Measurements from ENCODE around the gene USP5. TPM values are rescaled to one million over a fixed set of nuclear protein-coding genes. Genes with fewer than 3 reads are reported as not detected.
"Not testable (repeated sequence)": the region's sequence is repeated elsewhere in the genome, so short reads cannot be mapped to it uniquely, and the experiment has no call there.

Gene USP5
- total and polyA plus RNA-seq, 7 donors: 25.4 to 51.5 (median 41.1) TPM

DNA sequence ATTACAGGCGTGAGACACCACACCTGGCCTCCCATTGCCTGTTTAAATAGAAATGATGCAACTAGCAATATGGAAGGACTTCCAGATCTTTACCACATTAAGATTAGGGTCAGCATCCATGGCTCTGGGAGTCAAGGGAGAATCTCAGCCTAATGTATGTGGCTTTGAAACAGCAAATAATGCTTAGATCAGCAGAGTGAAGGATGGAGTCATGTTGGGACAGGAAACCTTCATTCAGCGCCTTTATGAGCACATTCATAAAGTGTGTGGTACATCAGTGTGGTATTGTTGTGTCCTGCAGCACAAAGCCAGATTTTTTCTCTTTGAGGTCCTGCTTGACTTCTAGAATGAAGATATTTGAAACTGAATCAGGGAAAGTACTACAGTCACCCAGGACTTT is 36.4 kb downstream of the USP5 start:
- DNase-seq: no peak
- Histone ChIP-seq H3K9me3 (no peaks in the 10 kb centered on the region), H3K4me1 (peaks cover 0 to 13% (median 6%) of the 10 kb centered on the region in 4 donors), H3K36me3 (peaks cover 0 to 16% (median 2%) of the 10 kb centered on the region in 4 donors), H3K27ac (no peak overlapping the region), H3K4me3 (no peak overlapping the region), H3K27me3 (no peaks in the 10 kb centered on the region)
- 89 to 92% methylated on average over 2 of the region's 2 CpGs for WGBS, 2 donors
- intact Hi-C loops (cut with DNase I): no loop called here
- TF ChIP-seq POLR2AphosphoS5 (IDR thresholded peaks at IDR 0.05): no peak
- no peak for TF ChIP-seq CTCF (IDR thresholded peaks at IDR 0.05)
- no peak for TF ChIP-seq EP300 (IDR thresholded peaks at IDR 0.05)
- no peak for TF ChIP-seq POLR2A (IDR thresholded peaks at IDR 0.05)

GRCh38 chr12:6888794-6889193 is 36.8 kb downstream of the USP5 start:
- peaks cover 0 to 13% (median 6%) of the 10 kb centered on the region in 4 donors for H3K4me1 ChIP-seq
- intact Hi-C loops (cut with DNase I); H3K9me3 ChIP-seq; H3K27ac ChIP-seq; DNase-seq; H3K4me3 ChIP-seq; H3K27me3 ChIP-seq: not testable (repeated sequence)
- peaks cover 0 to 13% (median 2%) of the 10 kb centered on the region in 4 donors for H3K36me3 ChIP-seq
- 63 to 83% methylated on average over 7 of the region's 7 CpGs for WGBS, 2 donors

DNA sequence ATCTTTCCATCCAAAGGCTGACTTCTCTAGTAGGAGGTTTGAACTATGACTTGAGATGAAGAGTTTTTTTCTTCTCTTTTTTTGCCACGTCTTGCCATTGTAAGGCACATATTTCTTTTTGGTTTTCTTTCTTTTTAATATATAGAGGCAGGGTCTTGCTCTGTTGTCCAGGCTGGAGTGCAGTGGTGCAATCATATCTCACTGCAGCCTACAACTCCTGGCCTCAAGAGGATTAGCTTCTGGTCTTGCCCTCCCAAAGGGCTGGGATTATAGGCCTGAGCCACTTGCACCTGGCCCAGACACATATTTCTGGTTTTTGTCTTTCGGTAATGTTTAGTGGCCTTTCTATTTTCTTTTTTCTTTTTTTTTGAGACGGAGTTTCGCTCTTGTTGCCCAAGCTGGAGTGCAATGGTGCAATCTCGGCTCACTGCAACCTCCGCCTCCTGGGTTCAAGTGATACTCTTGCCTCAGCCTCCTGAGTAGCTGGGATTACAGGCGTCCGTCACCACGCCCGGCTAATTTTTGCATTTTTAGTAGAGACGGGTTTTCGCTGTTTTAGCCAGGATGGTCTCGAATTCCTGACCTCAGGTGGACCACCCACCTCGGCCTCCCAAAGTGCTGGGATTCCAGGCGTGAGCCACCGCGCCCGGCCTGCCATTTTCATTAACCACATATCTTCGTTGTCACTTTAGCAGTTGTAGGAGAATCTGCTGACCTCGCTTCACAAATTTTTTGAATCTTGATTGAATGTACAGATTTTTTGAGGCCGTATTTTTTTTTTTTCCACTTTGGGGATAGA is 38.0 kb downstream of the USP5 start:
- H3K9me3 ChIP-seq; intact Hi-C loops (cut with DNase I); H3K36me3 ChIP-seq; DNase-seq; H3K4me3 ChIP-seq; H3K27me3 ChIP-seq: not testable (repeated sequence)
- Histone ChIP-seq H3K4me1 (peaks cover 0 to 13% (median 6%) of the 10 kb centered on the region in 4 donors), H3K27ac (peak overlapping the region; percentile 88 to 94 (median 90))
- 94 to 96% methylated on average over 21 of the region's 21 CpGs for WGBS, 2 donors

GRCh38 chr12:6890789-6891645 is 39.1 kb downstream of the USP5 start:
- peak; percentile 98 for DNase-seq

GRCh38 chr12:6891646-6892001 is 39.7 kb downstream of the USP5 start:
- no peaks in the 10 kb centered on the region for H3K9me3 ChIP-seq
- H3K36me3 ChIP-seq: no peaks in the 10 kb centered on the region
- no peaks in the 10 kb centered on the region for H3K27me3 ChIP-seq
- DNase-seq: no peak
- peak overlapping the region; percentile 88 to 94 (median 90) for H3K27ac ChIP-seq
- intact Hi-C loops (cut with DNase I): loop anchor here (1.0 kb wide), 2 partner anchors 18 to 22 kb away; partner anchors contain the start of gene SPSB2
- 78 to 86% methylated on average over 5 of the region's 5 CpGs for WGBS, 2 donors
- peak overlapping the region; percentile 42 to 55 (median 48) for H3K4me3 ChIP-seq
- TF ChIP-seq POLR2A (IDR thresholded peaks at IDR 0.05): no peak
- TF ChIP-seq CTCF (IDR thresholded peaks at IDR 0.05): no peak
- no peak for TF ChIP-seq POLR2AphosphoS5 (IDR thresholded peaks at IDR 0.05)
- no peak for TF ChIP-seq EP300 (IDR thresholded peaks at IDR 0.05)
- H3K4me1 ChIP-seq: peaks cover 0 to 13% (median 6%) of the 10 kb centered on the region in 4 donors

More at GRCh38 chr12:6890789-6891645, 39.1 kb downstream of the USP5 start:
- Histone ChIP-seq H3K4me3 (peak overlapping the region; percentile 42 to 55 (median 48)), H3K27me3 (no peaks in the 10 kb centered on the region), H3K27ac (peak overlapping the region; percentile 88 to 94 (median 90)), H3K36me3 (no peaks in the 10 kb centered on the region), H3K9me3 (no peaks in the 10 kb centered on the region), H3K4me1 (peaks cover 0 to 13% (median 6%) of the 10 kb centered on the region in 4 donors)
- TF ChIP-seq CTCF (IDR thresholded peaks at IDR 0.05) (peak; percentile 66 to 85 (median 74)), POLR2AphosphoS5 (IDR thresholded peaks at IDR 0.05) (peak; percentile 77 to 89 (median 82)), POLR2A (IDR thresholded peaks at IDR 0.05) (peak; percentile 55 to 76), EP300 (IDR thresholded peaks at IDR 0.05) (peak in 1 of 4 donors; percentile 58)
- intact Hi-C loops (cut with DNase I): loop anchor here (1.0 kb wide), 2 partner anchors 18 to 22 kb away; partner anchors contain the start of gene SPSB2
- WGBS, 2 donors: 1 to 2% methylated on average over 68 of the region's 68 CpGs

GRCh38 chr12:6892683-6893082 is 40.7 kb downstream of the USP5 start:
- WGBS, 2 donors: 93 to 96% methylated on average over 3 of the region's 3 CpGs
- H3K36me3 ChIP-seq; intact Hi-C loops (cut with DNase I); H3K9me3 ChIP-seq; DNase-seq; H3K4me3 ChIP-seq; H3K27me3 ChIP-seq; H3K27ac ChIP-seq: not testable (repeated sequence)
- H3K4me1 ChIP-seq: peaks cover 0 to 13% (median 6%) of the 10 kb centered on the region in 4 donors
